ENCODE data around the gene UBP1.
"Not testable (repeated sequence)": the region's sequence is repeated elsewhere in the genome, so short reads cannot be mapped to it uniquely, and the experiment has no call there.

UBP1 gene

GRCh38 chr3:33440328-33441224, at the start of gene UBP1:
Gene UBP1 (minus strand): TSS chr3:33440405. CDS start chr3:33439848, 557 bp downstream.
- peak; percentile 99 to 100 for DNase-seq

GRCh38 chr3:33488683-33489082, 48.5 kb upstream of the UBP1 start:
- no peak for DNase-seq

- no peak for DNase-seq
These were observed 48.0 kb upstream of the UBP1 start for GRCh38 chr3:33488246-33488645.

GRCh38 chr3:33482111-33482521, 41.9 kb upstream of the UBP1 start:
- DNase-seq: no peak

- DNase-seq: no peak
These were observed 34.7 kb upstream of the UBP1 start for GRCh38 chr3:33474896-33475295.

- no peak for DNase-seq
These were observed 33.6 kb upstream of the UBP1 start for GRCh38 chr3:33473813-33474212.

- no peak for DNase-seq
These were observed 27.6 kb upstream of the UBP1 start for GRCh38 chr3:33467786-33468185.

- no peak for DNase-seq
These were observed 20.9 kb upstream of the UBP1 start for GRCh38 chr3:33461097-33461496.

GRCh38 chr3:33459577-33459976, 19.4 kb upstream of the UBP1 start:
- DNase-seq: not testable (repeated sequence)

GRCh38 chr3:33458446-33458845, 18.2 kb upstream of the UBP1 start:
- no peak for DNase-seq

GRCh38 chr3:33456756-33457155, 16.6 kb upstream of the UBP1 start:
- DNase-seq: no peak

- DNase-seq: no peak
These were observed 13.1 kb upstream of the UBP1 start for GRCh38 chr3:33453331-33453761.

GRCh38 chr3:33451994-33452393, 11.8 kb upstream of the UBP1 start:
- not testable (repeated sequence) for DNase-seq

- DNase-seq: no peak
These were observed 7.8 kb upstream of the UBP1 start for GRCh38 chr3:33447958-33448357.

- peak; percentile 31 to 37 for DNase-seq
These were observed 7.0 kb upstream of the UBP1 start for GRCh38 chr3:33447256-33447625.

- DNase-seq: no peak
These were observed 2.0 kb upstream of the UBP1 start for GRCh38 chr3:33442190-33442589.

- peak; percentile 78 to 88 for DNase-seq
These were observed 1.2 kb upstream of the UBP1 start for GRCh38 chr3:33441225-33441976.

GRCh38 chr3:33439546-33440327, 468 bp downstream of the UBP1 start:
- peak in 1 of 2 experiments; percentile 20 for DNase-seq

GRCh38 chr3:33438881-33439545, 1.2 kb downstream of the UBP1 start:
- DNase-seq: no peak

- no peak for DNase-seq
These were observed 1.9 kb downstream of the UBP1 start for GRCh38 chr3:33438284-33438668.

GRCh38 chr3:33437556-33438283, 2.5 kb downstream of the UBP1 start:
- no peak for DNase-seq

GRCh38 chr3:33433843-33434242, 6.4 kb downstream of the UBP1 start:
- DNase-seq: no peak
